Spinal cord (tissue), 10 donors: ENCODE results near the gene NTM. TPM values are rescaled to one million over a fixed set of nuclear protein-coding genes. Genes with fewer than 3 reads are reported as not detected.
A peak's percentile ranks its signal among the peaks of the same experiment; 100 is the strongest.

Source experiments
- DNase-seq, 6 donors: peaks; one replicate each; pipeline versions ENCODE4 v3.0.0 to v3.0.0-alpha.2; 2013 to 2015; ENCODE audit warnings: low spot score in 6 of 6, low read depth in 4 of 6
- H3K27ac ChIP-seq: one replicate; pipeline ENCODE4 v1.5.1; 2013; ENCODE audit warnings: low read depth, low read length, control low read depth
- H3K27me3 ChIP-seq: one replicate; pipeline ENCODE4 v1.6.1; 2013; ENCODE audit warnings: low read length; ENCODE audit not compliant: control insufficient read depth, insufficient read depth
- H3K36me3 ChIP-seq: one replicate; pipeline ENCODE4 v1.6.1; 2013; ENCODE audit warnings: low read length; ENCODE audit not compliant: control insufficient read depth, insufficient read depth
- H3K4me1 ChIP-seq: one replicate; pipeline ENCODE4 v1.6.1; 2013; ENCODE audit warnings: low read length; ENCODE audit not compliant: control insufficient read depth, insufficient read depth
- H3K4me3 ChIP-seq: one replicate; pipeline ENCODE4 v1.5.1; 2013; ENCODE audit warnings: low read depth, low read length, control low read depth
- H3K9me3 ChIP-seq: one replicate; pipeline ENCODE4 v1.6.1; 2013; ENCODE audit warnings: low read length; ENCODE audit not compliant: control insufficient read depth, insufficient read depth
- WGBS: methylation state at CpG from one replicate; pipeline ENCODE4 v1.1.5; 2013; ENCODE audit warnings: missing lambda C conversion rate; ENCODE audit not compliant: insufficient coverage; 5-methylcytosine and 5-hydroxymethylcytosine counted together
- polyA plus RNA-seq, 2 donors: library from polyadenylated mRNA; unstranded; fragments of 120-200 nt; gene quantifications; one replicate each; pipeline ENCODE4 v1.2.1, GENCODE V29; 2013; ENCODE audit not compliant: insufficient read length in 2 of 2
- total RNA-seq, 2 donors: library from RNA; depleted of rRNA in 1 of 2; stranded (reverse); fragments of 120-200 nt in 1 of 2; fragments of >200 nt in 1 of 2; gene quantifications; one replicate each; pipeline versions ENCODE4 v1.2.3 to v1.2.4, GENCODE V29; 2013 to 2014
- donor health status: healthy.

The NTM gene
- total and polyA plus RNA-seq, 4 donors = 69.3 to 181 (median 155) TPM

DNA sequence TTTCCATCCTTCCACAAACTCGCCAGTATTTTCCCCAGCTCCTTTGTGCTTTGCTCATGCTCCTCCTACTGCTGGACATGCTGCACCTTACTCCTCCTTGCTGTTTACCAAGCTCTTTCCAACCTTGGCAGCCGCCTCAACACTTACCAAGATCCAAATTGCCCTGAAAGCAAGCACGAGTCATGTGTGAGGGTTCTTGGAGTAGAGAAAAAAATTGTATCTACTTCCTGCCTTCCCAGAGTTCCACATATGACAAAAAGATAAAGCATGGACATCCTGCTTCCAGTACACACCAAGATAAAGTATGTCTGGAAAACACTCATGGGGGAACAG lies 767.5 kb downstream of the NTM start:
- H3K27me3 ChIP-seq = no peaks in the 10 kb centered on the region
- no peak overlapping the region for H3K27ac ChIP-seq
- no peaks in the 10 kb centered on the region for H3K36me3 ChIP-seq
- DNase-seq = no peak
- 100% methylated on average over 1 of the region's 3 CpGs for WGBS
- no peak overlapping the region for H3K4me3 ChIP-seq
- peaks cover 9% of the 10 kb centered on the region for H3K4me1 ChIP-seq
- no peaks in the 10 kb centered on the region for H3K9me3 ChIP-seq

DNA sequence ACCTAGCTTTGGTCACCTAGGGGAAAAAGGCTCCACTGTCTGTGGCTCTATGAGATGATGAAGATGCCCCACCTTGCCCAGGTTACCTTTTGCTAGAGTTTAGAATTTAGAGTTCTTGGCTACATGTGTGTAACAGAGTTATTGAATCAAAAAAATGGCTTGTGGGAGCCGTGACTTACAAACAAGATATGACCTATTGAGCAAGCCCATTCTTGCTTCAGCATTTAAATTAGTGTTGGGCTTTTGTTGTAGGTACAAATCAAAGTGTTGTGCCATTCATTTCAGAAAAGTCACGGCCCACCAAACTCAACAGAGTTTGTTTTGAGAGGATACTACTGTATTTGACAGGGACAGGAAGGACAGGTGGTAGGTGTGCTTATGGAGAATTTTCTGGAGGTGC lies 768.8 kb downstream of the NTM start:
- Histone ChIP-seq H3K27ac (no peak overlapping the region), H3K9me3 (no peaks in the 10 kb centered on the region), H3K4me1 (peaks cover 9% of the 10 kb centered on the region), H3K4me3 (no peak overlapping the region), H3K27me3 (no peaks in the 10 kb centered on the region), H3K36me3 (no peaks in the 10 kb centered on the region)
- no peak for DNase-seq
- no CpG with 5 or more reads among the region's 2 CpGs for WGBS

DNA sequence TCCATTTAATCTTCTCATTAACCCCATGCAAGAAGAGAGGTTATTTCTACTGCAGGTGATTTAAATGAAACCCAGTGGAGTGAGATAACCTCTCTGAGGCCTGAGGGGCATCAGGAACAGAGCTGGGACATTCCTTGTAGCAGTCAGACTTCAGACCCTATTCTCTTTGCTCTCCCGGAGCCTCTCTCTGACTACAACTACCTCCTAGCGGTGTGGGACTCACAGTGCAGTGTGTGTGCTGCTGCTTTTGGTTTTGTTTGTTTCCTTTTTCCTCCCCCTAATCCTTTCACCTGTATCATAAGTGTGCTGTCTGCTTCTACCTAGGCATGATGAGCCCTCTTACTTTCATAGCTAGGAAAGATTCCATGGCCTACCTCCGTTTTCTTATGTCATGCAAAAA lies 769.6 kb downstream of the NTM start:
- no CpG with 5 or more reads among the region's 3 CpGs for WGBS

DNA sequence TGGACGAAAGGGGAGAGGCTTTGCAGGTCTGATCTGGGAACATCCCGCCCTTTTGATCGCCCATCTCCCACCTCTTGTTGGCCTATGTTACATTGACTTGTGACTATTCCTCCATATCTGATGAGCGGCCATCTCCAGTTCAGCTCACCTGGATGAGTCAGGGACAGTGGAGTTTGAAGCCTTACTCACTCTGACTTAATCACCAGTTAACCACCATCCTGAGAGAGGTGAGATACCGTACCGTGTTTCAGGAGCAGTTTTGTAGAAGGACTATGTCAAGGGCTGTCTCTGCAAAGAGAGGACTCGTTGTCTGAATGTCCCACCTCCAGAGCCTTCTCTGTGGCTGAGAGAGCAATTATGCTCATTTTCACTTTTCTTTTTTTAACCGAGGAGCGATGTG lies 771.7 kb downstream of the NTM start:
- Histone ChIP-seq H3K4me1 (peaks cover 6% of the 10 kb centered on the region), H3K4me3 (no peak overlapping the region), H3K27me3 (no peaks in the 10 kb centered on the region), H3K9me3 (no peaks in the 10 kb centered on the region), H3K27ac (no peak overlapping the region), H3K36me3 (peaks cover 2% of the 10 kb centered on the region)
- no peak for DNase-seq
- WGBS = 72% methylated on average over 6 of the region's 9 CpGs

More for the DNA sequence above, 769.6 kb downstream of the NTM start:
- Histone ChIP-seq H3K4me3 (no peak overlapping the region), H3K4me1 (peaks cover 9% of the 10 kb centered on the region), H3K27me3 (no peaks in the 10 kb centered on the region), H3K36me3 (no peaks in the 10 kb centered on the region), H3K9me3 (no peaks in the 10 kb centered on the region), H3K27ac (no peak overlapping the region)
- no peak for DNase-seq

DNA sequence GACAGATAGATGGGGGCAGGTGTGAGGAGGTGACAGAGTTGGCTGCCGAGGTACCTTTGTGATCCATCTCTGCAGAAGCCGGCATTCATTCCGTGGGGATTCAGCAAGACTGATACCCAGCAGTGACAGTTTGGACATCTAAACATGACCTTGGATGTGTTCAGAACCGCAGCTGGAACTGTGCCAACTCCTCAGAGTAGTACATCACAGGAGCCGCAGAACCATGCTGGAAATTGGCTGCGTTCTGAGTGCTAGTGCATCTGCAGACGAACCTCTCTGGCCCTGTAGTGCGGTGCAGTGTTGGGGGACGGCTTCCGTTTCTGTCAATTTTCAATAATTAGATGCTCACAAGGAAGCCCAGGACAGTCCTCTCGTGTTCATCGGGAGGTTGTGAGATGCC lies 772.1 kb downstream of the NTM start:
- Histone ChIP-seq H3K27me3 (no peaks in the 10 kb centered on the region), H3K9me3 (no peaks in the 10 kb centered on the region), H3K4me3 (no peak overlapping the region), H3K36me3 (peaks cover 4% of the 10 kb centered on the region), H3K4me1 (peaks cover 6% of the 10 kb centered on the region), H3K27ac (no peak overlapping the region)
- 80% methylated on average over 10 of the region's 12 CpGs for WGBS
- DNase-seq = peak in 2 of 6 donors; percentile 25 to 53

DNA sequence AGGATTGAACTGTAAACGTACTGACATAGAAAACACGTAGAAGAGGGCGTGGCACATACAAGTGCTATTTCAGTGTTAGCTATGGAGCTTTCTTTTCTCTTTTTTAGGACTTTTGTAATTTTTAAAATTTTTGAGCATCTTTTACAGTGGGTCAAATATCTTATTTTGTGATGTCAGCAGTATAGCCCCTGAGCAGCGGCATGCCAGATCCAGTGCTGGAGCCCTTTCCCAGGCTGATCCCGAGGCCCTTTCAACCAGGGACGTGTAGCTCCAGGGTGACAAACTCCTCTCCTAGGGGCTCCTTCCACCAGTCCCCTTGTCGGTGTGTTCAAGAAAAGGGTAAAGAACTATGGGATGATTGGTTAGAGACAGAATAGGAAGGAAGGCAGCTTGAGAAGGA lies 777.0 kb downstream of the NTM start:
- H3K4me1 ChIP-seq = no peaks in the 10 kb centered on the region
- H3K4me3 ChIP-seq = no peak overlapping the region
- no peak for DNase-seq
- peaks cover 6% of the 10 kb centered on the region for H3K36me3 ChIP-seq
- H3K27ac ChIP-seq = no peak overlapping the region
- 93% methylated on average over 4 of the region's 7 CpGs for WGBS
- no peaks in the 10 kb centered on the region for H3K9me3 ChIP-seq
- H3K27me3 ChIP-seq = no peaks in the 10 kb centered on the region

DNA sequence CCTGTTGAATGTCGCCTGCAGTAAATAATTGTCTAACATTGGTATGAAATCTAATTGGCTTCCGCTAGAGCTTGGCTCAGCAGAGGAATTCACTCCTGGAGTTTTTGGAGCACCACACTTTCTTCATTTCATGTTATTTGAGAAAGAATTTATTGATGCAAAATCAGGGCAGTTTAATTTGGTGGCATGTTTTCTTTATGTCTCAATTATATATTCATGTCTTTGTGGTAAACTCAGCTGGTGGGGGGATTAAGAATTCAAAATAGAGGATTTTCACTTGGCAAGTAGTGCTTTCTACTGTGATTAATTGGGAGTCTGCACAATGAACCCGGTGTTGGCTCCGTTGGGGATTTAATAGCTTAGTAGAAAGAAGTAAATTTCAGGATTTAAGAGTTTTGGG lies 784.4 kb downstream of the NTM start:
- Histone ChIP-seq H3K4me1 (peaks cover 5% of the 10 kb centered on the region), H3K27me3 (no peaks in the 10 kb centered on the region), H3K9me3 (no peaks in the 10 kb centered on the region), H3K4me3 (no peak overlapping the region), H3K36me3 (no peaks in the 10 kb centered on the region), H3K27ac (no peak overlapping the region)
- DNase-seq = peak in 2 of 6 donors; percentile 16 to 41
- 67% methylated on average over 1 of the region's 4 CpGs for WGBS

DNA sequence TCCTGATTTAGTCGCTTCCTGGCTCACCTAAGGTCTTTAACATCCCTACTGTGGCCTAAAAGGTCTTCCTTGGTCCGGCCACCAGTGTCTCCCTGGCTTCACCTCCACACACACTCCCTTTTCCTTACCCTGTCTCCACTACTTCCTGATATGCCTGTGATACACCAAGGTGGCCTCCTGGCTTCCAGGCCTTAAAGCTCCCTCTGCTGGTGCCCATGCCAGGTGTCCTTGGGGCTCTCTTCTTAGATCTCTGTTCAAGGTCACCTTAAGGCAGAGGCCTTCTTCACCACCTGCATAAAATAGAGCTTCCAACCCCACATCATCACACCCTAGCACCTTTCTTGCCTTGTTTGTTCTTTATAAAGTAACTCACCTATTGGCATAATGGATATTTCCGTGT lies 787.7 kb downstream of the NTM start:
- WGBS = 79% methylated on average over 2 of the region's 3 CpGs
- H3K27me3 ChIP-seq = no peaks in the 10 kb centered on the region
- DNase-seq = no peak

DNA sequence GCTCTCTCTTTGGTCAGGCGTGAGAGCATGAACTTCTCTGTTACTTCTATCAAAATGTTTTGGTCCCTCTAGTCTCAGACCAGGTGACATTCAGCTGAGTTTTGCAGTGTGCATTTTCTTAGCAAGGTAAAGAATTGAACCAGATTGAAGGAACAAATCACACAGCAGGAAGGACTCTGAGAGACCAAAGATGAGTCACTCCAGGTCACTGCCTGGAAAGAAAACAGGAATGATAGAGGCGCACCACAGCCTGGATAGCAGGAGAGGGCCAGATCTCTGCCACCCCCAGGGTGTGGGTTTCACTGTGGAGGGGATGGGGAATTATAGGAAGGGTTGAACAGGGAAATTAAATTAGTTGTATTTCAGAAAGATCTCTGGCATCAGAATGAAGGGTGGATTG lies 788.3 kb downstream of the NTM start:
- Histone ChIP-seq H3K27me3 (no peaks in the 10 kb centered on the region), H3K4me1 (peaks cover 9% of the 10 kb centered on the region), H3K4me3 (no peak overlapping the region), H3K27ac (no peak overlapping the region), H3K36me3 (no peaks in the 10 kb centered on the region), H3K9me3 (no peaks in the 10 kb centered on the region)
- no peak for DNase-seq
- WGBS = 87% methylated on average over 1 of the region's 2 CpGs

More for the DNA sequence above, 787.7 kb downstream of the NTM start:
- peaks cover 9% of the 10 kb centered on the region for H3K4me1 ChIP-seq
- H3K36me3 ChIP-seq = no peaks in the 10 kb centered on the region
- no peaks in the 10 kb centered on the region for H3K9me3 ChIP-seq
- H3K27ac ChIP-seq = no peak overlapping the region
- no peak overlapping the region for H3K4me3 ChIP-seq

DNA sequence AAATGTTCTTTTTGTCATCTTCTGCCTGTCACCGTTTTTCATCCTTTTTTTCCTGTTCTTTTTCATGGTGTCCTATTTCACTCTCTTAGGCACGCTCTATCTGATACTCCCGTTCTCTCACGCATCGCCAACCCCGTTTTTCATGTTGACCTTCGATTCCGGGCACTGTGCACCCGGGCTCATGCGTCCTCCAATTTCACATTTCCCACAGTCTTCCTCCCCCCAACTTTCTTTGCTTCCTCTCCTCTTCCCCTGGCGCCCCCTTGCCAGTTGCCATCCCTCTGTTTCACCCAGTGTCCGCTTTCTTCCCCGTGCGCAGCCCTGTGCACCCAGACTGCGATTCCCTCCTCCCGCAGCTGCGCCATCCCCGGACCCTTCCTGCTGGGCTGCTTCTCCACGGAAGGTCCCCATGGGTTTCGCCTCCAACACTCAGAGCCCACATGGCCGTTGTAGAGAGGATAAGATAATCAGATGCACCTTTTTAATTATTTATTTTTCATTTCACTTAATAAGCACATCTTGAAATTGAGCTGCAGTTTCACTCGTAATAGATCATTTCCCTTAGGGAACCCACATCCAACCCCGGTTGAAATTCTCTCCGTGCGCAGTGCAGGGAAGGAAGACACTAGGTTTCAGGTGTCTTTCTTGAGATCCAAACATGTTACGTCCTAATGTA lies 791.1 kb downstream of the NTM start:
- peak in 1 of 6 donors; percentile 47 for DNase-seq
- Histone ChIP-seq H3K4me1 (peaks cover 9% of the 10 kb centered on the region), H3K27ac (no peak overlapping the region), H3K9me3 (no peaks in the 10 kb centered on the region), H3K36me3 (no peaks in the 10 kb centered on the region), H3K27me3 (no peaks in the 10 kb centered on the region), H3K4me3 (no peak overlapping the region)
- 87% methylated on average over 21 of the region's 26 CpGs for WGBS
